ENCODE results near the gene ELOVL5.

The ELOVL5 gene

GRCh38 chr6:53268858-53269608 lies 79.7 kb downstream of the ELOVL5 start:
- DNase-seq = no peak

DNA sequence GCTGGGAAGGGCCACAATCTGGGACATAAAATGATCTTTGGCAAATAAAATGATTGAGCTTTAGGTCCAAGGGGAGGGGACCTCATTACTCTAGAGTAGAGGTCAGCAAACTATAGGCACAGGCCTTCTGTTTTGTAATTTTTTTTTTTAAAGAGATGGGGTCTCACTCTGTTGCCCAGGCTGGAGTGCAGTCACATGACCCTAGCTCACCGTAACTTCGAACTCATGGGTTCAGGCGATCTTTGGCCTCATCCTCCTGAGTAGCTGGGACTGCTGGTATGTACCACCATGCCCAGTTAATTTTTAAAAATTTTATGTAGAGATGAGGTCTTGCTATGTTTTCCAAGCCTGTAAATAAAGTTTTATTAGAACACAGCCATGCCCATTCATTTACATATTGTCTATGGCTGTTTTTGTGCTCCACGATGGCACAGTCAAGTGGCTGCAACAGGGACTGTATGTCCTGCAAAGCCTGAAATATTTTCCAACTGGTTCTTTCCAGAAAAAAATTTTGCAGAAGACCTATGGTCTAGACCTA lies 82.1 kb downstream of the ELOVL5 start:
- DNase-seq = no peak

DNA sequence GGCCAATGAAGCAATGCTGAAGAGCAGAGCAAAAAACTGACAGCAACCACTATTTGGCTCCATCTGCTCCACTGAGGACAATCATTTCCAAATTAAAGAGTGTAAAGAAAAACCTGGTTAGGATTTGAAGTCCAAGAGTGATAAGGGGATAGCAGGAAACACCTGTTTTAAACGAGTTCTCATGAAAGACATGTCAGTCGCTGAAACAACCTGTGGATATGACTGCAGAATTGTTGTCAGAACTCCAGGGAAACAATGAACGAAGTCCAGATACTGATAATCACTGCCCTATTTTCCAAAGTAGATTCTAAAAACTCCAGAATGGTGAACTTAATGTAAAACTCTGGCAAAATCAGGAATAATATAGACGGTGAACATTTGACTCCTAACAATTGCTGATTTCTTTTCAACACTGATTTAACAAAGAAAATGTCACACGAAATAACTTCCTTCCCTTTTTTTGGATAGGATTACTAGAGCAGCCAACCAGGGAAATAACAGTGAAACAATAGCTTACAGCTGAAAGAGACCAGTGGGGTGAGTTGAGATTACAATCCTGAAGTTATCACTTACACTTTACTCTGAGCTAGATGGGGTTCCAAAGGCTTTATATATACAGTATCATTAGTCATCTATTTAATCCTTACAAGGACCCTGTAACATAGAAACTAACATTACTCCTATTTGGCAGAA lies 83.7 kb downstream of the ELOVL5 start:
- DNase-seq = no peak

GRCh38 chr6:53264337-53264736 lies 84.4 kb downstream of the ELOVL5 start:
- DNase-seq = no peak

- DNase-seq = no peak
Observed at GRCh38 chr6:53263917-53264316, 84.8 kb downstream of the ELOVL5 start.

GRCh38 chr6:53259860-53260580 lies 88.7 kb downstream of the ELOVL5 start:
- no peak for DNase-seq

- DNase-seq = no peak
Observed at GRCh38 chr6:53258774-53259155, 90.0 kb downstream of the ELOVL5 start.

DNA sequence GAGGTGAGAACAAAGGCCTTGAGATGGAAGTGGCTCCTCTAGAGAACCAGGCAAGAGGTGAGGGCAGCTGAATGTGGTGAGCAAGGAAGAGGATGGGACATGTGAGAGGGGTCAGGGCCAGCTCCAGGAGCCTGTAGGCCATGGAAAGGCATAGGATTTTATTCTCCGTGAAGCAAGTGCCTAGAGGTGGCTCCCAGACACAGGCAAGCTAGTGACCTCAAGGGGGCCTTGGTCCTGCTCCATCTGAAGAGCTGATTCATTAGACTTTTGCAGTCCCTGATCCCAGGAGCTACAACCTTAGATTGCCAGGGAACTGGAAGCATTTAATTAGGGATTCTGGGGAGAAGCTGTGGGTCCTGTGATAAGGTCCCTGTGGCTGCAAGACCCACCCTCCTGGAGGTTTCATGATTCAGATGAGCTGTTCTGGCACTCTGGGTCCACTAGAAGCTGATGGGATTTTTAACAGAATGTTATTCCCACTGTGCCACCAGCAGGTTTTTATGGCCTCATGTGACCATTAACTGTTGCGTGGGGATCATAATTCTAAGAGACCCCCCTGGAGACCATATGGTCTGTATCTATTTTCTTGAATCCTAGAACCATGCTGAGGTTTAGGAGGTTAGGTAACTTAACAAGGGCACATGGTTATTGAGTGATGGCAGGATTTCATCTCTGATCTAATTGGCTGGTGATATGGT lies 90.5 kb downstream of the ELOVL5 start:
- no peak for DNase-seq

GRCh38 chr6:53257533-53257932 lies 91.2 kb downstream of the ELOVL5 start:
- DNase-seq = no peak

DNA sequence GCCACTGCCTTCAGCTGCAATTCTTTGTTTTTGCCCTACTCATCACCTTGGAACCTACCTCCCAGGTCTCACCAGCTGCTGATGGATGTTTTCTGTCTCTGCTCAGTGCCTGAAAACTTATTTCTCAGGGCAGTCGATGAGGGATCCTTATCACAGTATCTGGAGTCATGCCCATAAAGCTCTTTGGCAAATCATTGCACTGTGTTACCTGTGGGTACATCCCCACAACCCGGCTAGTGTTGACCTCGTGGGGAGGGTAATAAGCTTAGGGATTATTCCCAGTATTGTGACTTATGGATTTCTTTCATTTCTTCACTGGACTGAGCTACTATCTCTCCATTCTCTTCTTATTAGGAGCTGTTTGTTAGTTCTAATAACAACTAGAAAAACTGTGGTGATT lies 91.7 kb downstream of the ELOVL5 start:
- no peak for DNase-seq

GRCh38 chr6:53252177-53252692 lies 96.5 kb downstream of the ELOVL5 start:
- no peak for DNase-seq

- DNase-seq = no peak
Observed at GRCh38 chr6:53251033-53251672, 97.6 kb downstream of the ELOVL5 start.

- no peak for DNase-seq
Observed at GRCh38 chr6:53250176-53251032, 98.3 kb downstream of the ELOVL5 start.

DNA sequence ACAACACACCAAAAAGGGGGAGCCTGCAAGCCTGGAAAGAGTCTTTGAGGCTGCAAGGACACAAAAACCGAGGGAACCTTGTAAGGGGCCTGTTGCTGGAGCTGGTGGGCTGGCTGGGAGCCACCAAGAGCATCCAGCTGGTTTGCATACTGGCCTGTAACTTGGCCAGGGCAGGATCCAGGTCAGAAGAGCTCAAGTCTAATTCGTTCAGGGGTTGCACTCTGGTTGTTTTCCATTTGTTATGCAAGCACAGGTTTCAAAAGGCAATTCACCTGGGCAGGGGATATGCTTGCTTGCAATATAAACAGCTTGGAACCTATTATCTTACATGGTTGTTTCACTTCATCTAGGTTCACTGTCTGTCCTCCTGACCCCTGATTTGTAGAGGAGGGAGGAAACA lies 101.8 kb downstream of the ELOVL5 start:
- no peak for DNase-seq

DNA sequence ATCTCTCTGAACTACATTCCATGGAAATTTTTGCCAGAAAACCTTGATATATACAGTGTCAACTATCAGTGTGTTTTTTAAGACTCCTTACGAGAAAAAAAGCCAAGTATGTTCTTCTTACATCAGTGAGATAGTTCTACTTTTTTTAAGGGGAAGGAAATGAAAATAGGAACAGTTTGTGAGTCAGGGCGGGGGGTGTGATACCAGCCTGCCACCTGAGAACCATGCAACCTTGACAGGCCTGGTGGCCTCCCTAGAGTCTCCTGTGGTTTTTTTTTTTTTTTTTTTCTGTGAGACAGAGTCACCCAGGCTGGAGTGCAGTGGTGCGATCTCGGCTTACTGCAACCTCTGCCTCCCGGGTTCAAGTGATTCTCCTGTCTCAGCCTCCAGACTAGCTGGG lies 103.8 kb downstream of the ELOVL5 start:
- no peak for DNase-seq

DNA sequence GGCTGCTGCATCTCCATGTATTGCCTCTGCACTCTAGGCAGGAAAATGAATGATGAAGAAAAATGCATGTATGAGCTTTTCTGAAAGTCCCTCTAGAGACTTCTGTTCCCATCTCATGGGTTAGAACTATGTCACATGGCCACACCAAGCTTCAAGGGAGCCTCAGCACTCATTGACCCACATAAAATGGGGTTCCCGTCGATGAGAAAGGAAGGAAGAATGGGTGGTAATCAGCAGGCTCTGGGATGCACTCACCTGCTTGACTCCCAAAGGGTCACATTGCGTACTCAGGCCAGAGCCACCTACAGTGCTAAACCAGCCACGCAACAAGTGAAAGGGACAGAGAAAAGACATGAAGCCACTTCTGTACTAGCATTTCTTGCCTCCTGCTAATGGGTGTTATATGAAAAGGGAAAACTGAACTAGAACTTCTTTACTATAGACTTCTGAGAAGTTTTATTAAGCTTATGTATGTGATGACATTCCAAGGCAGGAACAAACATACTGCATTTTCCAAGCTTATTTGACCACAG lies 104.3 kb downstream of the ELOVL5 start:
- no peak for DNase-seq

DNA sequence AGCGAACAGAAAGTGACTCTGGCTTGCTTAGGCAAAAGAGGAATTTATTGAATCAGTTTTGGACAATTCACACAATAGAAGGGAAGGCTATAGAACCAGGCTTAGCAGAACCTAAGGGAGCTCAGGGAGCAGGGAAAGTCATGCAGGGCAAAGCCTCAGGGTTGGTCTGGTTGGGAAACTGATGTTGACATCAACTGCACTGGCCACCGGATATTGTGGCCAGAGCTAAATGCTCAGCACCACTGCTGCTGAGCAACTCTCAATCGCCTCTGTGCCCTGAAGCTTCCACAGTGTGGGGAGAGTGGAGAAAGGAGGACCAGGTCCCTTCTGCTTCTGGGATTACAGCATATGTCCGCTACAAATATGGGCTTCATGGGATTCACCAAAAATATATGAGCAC lies 106.8 kb downstream of the ELOVL5 start:
- DNase-seq = no peak

GRCh38 chr6:53240761-53241160 lies 108.0 kb downstream of the ELOVL5 start:
- no peak for DNase-seq

GRCh38 chr6:53240139-53240538 lies 108.6 kb downstream of the ELOVL5 start:
- DNase-seq = no peak

- DNase-seq = no peak
Observed at GRCh38 chr6:53239526-53239925, 109.2 kb downstream of the ELOVL5 start.

GRCh38 chr6:53238311-53238710 lies 110.4 kb downstream of the ELOVL5 start:
- DNase-seq = no peak

Data from activated effector memory CD4-positive, alpha-beta T cell treated with anti-CD3 and anti-CD28 coated beads, Interleukin-2, amount 50 U/mL, for 16 hours (primary cell).